Measurements from ENCODE around the gene TTC24. TPM values are rescaled to one million over a fixed set of nuclear protein-coding genes. Genes with fewer than 3 reads are reported as not detected.
"Not testable (repeated sequence)": the region's sequence is repeated elsewhere in the genome, so short reads cannot be mapped to it uniquely, and the experiment has no call there.

The TTC24 gene
- total and polyA plus RNA-seq, 2 experiments from 2014 or later = not detected

GRCh38 chr1:156601122-156601830 lies 21.8 kb downstream of the TTC24 start, which contains the start of gene GPATCH4:
Gene GPATCH4, minus strand, starts transcription at chr1:156601479.
- TF ChIP-seq EZH2phosphoT487 (IDR thresholded peaks at IDR 0.05; ENCODE audit: low read depth, severe bottlenecking, unreplicated experiment) = no peak
- TF ChIP-seq EZH2 (IDR thresholded peaks at IDR 0.05; ENCODE audit: borderline replicate concordance) = no peak
- TF ChIP-seq CTCF (IDR thresholded peaks at IDR 0.05; ENCODE audit: poor library complexity) = no peak
- Histone ChIP-seq H3K79me2 (peaks cover 21% of the 10 kb centered on the region), H3K4me1 (ENCODE audit: insufficient read depth) (peaks cover 9% of the 10 kb centered on the region), H3K4me2 (peak within 1 kb of the TSS; percentile 85), H3K36me3 (replicated peaks; ENCODE audit: insufficient read depth, low read depth) (no peaks in the 10 kb centered on the region), H3K27ac (peak within 1 kb of the TSS; percentile 82), H3K9me2 (replicated peaks; ENCODE audit: insufficient read depth) (no peaks in the 10 kb centered on the region), H2AFZ (peak within 1 kb of the TSS; percentile 97), H3K4me3 (peak within 1 kb of the TSS; percentile 67), H4K20me1 (ENCODE audit: insufficient read depth, poor library complexity, severe bottlenecking) (no peaks in the 10 kb centered on the region), H3K27me3 (no peaks in the 10 kb centered on the region), H3K9me3 (ENCODE audit: low read depth) (no peaks in the 10 kb centered on the region)
- peak; percentile 88 for DNase-seq (ENCODE audit: low spot score)
- under 1% methylated on average over 35 of the region's 35 CpGs for WGBS (ENCODE audit: low lambda C conversion rate, missing lambda C conversion rate)

GRCh38 chr1:156601892-156602291 lies 22.4 kb downstream of the TTC24 start:
- H3K4me3 ChIP-seq = peak overlapping the region; percentile 67
- H3K9me3 ChIP-seq (ENCODE audit: low read depth) = no peaks in the 10 kb centered on the region
- peak overlapping the region; percentile 82 for H3K27ac ChIP-seq
- no peak for TF ChIP-seq EZH2 (IDR thresholded peaks at IDR 0.05; ENCODE audit: borderline replicate concordance)
- no peak for TF ChIP-seq EZH2phosphoT487 (IDR thresholded peaks at IDR 0.05; ENCODE audit: low read depth, severe bottlenecking, unreplicated experiment)
- TF ChIP-seq CTCF (IDR thresholded peaks at IDR 0.05; ENCODE audit: poor library complexity) = no peak
- peaks cover 21% of the 10 kb centered on the region for H3K79me2 ChIP-seq
- H4K20me1 ChIP-seq (ENCODE audit: insufficient read depth, poor library complexity, severe bottlenecking) = no peaks in the 10 kb centered on the region
- no peaks in the 10 kb centered on the region for H3K27me3 ChIP-seq
- WGBS (ENCODE audit: low lambda C conversion rate, missing lambda C conversion rate) = 87% methylated on average over 12 of the region's 12 CpGs
- no peaks in the 10 kb centered on the region for H3K36me3 ChIP-seq (replicated peaks; ENCODE audit: insufficient read depth, low read depth)
- H3K9me2 ChIP-seq (replicated peaks; ENCODE audit: insufficient read depth) = no peaks in the 10 kb centered on the region
- H2AFZ ChIP-seq = peak overlapping the region; percentile 97
- H3K4me2 ChIP-seq = peak overlapping the region; percentile 85
- H3K4me1 ChIP-seq (ENCODE audit: insufficient read depth) = peaks cover 9% of the 10 kb centered on the region
- DNase-seq (ENCODE audit: low spot score) = no peak

GRCh38 chr1:156602557-156602993 lies 23.1 kb downstream of the TTC24 start:
- Histone ChIP-seq H3K4me2 (no peak overlapping the region), H3K79me2 (peaks cover 21% of the 10 kb centered on the region), H3K9me3 (ENCODE audit: low read depth) (no peaks in the 10 kb centered on the region), H2AFZ (no peak overlapping the region), H4K20me1 (ENCODE audit: insufficient read depth, poor library complexity, severe bottlenecking) (no peaks in the 10 kb centered on the region), H3K4me3 (no peak overlapping the region), H3K27me3 (no peaks in the 10 kb centered on the region), H3K36me3 (replicated peaks; ENCODE audit: insufficient read depth, low read depth) (no peaks in the 10 kb centered on the region), H3K27ac (no peak overlapping the region), H3K9me2 (replicated peaks; ENCODE audit: insufficient read depth) (no peaks in the 10 kb centered on the region), H3K4me1 (ENCODE audit: insufficient read depth) (peaks cover 9% of the 10 kb centered on the region)
- no peak for DNase-seq (ENCODE audit: low spot score)
- TF ChIP-seq EZH2 (IDR thresholded peaks at IDR 0.05; ENCODE audit: borderline replicate concordance) (no peak), CTCF (IDR thresholded peaks at IDR 0.05; ENCODE audit: poor library complexity) (peak; percentile 34), EZH2phosphoT487 (IDR thresholded peaks at IDR 0.05; ENCODE audit: low read depth, severe bottlenecking, unreplicated experiment) (no peak)
- WGBS (ENCODE audit: low lambda C conversion rate, missing lambda C conversion rate) = 41% methylated on average over 10 of the region's 10 CpGs

- not testable (repeated sequence) for H3K36me3 ChIP-seq (replicated peaks; ENCODE audit: insufficient read depth, low read depth); H3K4me1 ChIP-seq (ENCODE audit: insufficient read depth); H3K79me2 ChIP-seq; H3K27me3 ChIP-seq; DNase-seq (ENCODE audit: low spot score); H4K20me1 ChIP-seq (ENCODE audit: insufficient read depth, poor library complexity, severe bottlenecking); H3K4me3 ChIP-seq; H3K9me2 ChIP-seq (replicated peaks; ENCODE audit: insufficient read depth); H3K4me2 ChIP-seq; H2AFZ ChIP-seq; H3K9me3 ChIP-seq (ENCODE audit: low read depth); H3K27ac ChIP-seq
- WGBS (ENCODE audit: low lambda C conversion rate, missing lambda C conversion rate) = 97% methylated on average over 4 of the region's 4 CpGs
Observed at GRCh38 chr1:156607344-156607743, 27.8 kb downstream of the TTC24 start.

Measured in hepatocyte (in vitro differentiated cells).